ENCODE measurements around the gene RPS6KL1. TPM values are rescaled to one million over a fixed set of nuclear protein-coding genes. Genes with fewer than 3 reads are reported as not detected.

The RPS6KL1 gene, protein sequence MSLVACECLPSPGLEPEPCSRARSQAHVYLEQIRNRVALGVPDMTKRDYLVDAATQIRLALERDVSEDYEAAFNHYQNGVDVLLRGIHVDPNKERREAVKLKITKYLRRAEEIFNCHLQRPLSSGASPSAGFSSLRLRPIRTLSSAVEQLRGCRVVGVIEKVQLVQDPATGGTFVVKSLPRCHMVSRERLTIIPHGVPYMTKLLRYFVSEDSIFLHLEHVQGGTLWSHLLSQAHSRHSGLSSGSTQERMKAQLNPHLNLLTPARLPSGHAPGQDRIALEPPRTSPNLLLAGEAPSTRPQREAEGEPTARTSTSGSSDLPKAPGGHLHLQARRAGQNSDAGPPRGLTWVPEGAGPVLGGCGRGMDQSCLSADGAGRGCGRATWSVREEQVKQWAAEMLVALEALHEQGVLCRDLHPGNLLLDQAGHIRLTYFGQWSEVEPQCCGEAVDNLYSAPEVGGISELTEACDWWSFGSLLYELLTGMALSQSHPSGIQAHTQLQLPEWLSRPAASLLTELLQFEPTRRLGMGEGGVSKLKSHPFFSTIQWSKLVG
- 10.7 TPM for total RNA-seq

DNA sequence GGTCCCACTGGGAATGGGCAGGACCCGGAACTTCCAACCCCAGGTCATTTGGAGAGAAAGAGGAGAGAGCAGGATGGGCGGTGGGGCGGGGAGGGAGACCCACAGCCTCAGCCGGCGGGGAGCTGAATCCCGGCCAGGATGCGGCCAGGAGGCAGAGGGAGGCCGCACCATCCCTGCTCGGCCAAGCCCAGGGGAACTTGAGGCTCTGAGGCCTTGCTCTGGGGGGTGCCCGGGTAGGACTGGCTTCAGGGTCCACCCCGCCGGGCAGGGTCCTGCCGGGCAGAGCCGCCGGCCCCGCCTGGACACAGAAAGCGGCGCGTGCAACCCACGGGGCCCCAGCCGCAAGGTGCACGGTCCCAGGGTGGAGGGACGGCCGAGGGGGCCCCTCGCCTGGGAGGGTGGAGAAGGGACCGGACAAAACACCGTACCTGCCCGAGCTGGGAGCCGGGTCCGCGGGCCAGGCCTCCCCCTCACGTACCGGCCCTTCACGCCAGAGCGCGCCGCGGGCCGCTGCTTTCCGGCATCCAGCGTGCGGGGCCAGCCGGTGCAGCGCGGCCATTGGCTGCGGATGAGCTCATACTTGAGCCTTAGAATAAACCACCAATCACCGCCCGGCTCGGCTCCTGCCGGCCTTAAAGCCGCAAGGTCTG lies at the start of gene RPS6KL1:
Gene RPS6KL1 (minus strand): TSS at position 509 of the 650 bp plus-strand sequence. CDS start 1,719 bp downstream, outside the sequence.
- DNase-seq (ENCODE audit: low spot score) = peak; percentile 73

DNA sequence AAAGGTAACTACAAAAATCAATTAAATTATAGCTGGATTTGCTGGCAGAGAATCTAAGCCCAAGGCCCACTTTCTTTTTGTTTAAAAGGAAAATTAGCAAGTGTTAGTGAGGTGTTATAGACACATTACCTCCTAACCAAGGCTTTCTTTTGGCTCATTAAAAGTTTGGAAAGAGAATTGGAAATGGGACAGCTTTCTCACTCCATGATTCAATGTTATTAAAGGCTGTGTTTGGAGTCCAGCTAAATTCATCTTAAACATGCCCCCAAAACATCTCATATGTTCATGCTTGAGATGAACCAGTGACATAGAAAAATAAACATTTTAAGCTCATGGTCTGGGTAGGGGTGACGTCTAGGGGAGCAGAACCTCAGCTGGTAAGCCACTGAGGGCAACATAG lies 45.8 kb upstream of the RPS6KL1 start:
- no peak for DNase-seq (ENCODE audit: low spot score)

DNA sequence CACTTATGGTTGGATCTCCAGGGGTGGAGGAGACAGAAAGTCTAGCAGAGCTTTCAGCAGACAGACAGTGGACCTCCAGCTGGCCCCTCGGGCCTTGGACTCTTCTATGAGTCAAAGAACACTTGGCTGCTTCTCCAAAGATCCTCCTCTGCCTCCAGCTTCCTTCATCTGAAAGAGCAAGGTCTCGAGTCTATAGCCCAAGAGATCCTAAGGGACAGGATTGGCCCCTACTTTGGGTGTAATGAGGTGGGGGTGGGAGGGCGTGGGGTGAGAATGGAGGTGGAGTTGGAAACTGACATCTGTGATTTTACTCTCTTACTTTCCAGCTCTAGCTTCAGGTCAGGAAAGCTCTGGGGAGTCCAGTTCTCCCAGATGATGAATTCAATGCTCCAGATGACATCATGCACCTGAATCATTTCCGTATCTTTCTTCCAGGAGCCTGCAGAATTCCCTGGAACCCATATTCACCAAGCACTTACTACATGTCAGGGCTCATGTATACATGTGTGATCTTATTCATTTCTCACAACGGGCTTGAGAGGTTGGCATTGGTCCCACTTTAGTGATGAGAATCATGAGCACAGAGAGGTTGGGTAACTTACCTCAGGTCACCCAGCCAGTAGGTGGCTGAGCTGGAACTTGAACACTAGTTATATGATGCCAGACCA lies 42.6 kb upstream of the RPS6KL1 start:
- DNase-seq (ENCODE audit: low spot score) = no peak

DNA sequence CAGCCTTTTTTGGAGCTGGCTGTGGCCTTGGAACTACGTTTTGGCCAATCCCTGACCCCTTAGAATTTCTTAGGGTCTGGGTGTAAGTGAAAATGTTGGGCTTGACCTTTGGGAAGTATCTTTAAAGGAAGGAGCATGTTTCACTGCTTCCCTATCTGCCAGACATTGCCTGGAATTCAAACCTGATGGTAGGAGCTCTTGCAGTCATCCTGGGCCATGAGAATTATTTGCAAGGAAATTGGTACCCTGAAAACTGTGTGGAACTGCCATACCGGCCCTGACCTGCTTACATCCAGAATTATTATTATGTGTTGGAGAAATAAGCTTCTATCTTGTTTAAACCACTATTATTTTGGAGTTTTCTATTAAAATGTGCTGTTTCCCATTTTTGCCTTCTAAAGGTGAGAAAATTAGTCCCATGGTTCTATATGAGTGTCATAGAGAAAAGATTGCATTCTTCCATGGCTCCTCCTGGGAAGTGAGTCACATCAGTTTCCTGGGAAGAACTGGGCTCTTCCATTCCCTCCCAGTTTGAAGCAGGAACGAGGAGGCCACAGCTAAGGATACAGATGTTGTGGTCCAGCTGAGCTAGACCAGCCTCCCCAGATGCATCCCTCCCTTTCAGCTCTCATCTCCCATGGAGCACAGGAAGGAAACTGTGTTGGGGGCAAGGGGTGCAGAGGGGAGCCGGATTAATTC lies 41.9 kb upstream of the RPS6KL1 start:
- no peak for DNase-seq (ENCODE audit: low spot score)

DNA sequence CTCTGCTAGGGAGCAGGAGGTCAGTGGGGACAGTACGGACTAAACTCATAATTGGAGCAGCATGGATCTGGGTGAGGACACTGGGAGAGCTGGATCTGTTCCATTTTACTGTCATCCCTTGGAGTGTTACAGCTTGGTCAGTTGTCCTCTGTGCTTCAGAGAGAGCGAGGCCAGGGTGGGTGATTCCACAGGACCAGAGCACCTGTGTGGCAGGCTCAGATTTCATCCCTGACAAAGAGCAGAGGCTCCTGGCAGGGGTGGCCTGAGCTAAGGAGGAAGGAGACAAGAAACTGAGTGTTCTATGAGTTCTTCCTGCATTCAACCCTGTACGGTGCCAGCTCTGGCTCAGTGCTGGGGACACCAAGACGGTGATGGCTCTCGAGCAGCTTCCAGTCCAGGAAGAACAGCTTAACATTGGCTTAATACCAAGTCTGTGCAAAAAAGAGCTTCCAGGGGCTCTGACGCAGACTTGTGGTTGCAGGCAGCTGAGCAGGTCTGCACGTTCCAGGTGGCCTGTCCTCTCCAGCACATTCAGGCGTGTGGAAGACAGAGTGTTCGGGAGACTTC lies 40.7 kb upstream of the RPS6KL1 start:
- DNase-seq (ENCODE audit: low spot score) = no peak

DNA sequence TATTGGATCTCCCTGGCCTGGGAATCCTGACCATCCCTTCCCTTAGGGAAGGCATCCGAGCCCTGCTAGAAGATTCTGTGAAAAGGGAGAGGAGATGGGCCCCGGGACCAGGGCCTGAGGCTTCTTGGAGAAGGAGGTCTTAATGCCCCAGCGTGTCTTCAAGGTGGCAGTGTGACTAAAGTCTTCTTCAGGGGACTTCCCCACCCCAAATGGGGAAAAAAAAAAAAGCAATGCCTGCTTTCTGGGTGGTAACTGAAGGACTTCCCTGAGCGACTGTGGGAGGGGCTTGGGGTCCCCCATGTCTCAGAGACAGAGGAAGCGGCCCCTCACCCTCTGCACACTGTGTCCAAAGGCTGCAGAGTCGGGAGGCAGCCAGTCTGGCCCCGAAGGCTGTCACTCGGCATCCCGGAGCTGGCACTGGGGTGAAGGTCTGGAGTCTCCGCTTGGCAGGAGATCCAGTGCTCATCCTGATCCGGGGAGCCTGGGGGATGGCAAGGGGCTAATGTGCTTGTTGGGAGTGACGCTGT lies 40.2 kb upstream of the RPS6KL1 start:
- no peak for DNase-seq (ENCODE audit: low spot score)

DNA sequence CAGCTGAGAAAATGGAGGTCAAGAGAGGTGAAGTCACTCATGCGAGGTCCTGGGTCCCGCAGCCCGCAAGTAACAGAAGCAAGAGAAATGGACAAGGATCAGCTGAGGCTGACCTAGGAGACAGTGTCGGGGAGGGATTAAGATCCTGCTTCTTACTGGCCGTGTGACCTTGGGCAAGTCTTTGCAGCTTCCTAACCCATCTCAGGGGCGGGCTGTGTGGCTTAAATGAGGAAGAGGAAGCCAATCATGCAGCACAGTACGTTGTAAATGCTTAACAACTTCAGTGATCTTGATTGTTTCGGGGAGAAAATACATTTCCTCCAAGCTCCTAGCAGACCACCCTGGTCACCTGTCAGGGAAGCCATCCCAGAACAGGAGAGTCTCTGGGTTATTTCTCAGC lies 39.4 kb upstream of the RPS6KL1 start:
- no peak for DNase-seq (ENCODE audit: low spot score)

DNA sequence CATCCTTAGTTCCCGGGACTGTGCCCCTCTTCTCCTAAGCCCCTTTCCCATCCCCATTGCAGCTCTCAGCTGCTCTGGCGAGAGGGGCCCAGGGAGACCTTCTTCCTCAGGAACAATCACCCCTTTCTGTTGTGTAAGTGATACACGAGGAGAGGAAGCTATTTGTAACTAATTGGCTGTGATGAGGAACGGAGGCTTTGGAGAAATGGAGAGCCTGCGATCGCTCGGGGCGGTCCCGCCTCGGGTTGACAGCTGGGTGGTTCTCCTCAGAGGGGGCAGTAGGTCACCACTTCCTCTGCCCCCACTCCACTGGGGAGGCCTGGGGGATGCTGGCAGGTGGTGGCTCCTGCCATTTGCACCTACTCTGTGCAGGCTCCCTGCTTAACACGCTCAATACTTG lies 39.0 kb upstream of the RPS6KL1 start:
- no peak for DNase-seq (ENCODE audit: low spot score)

DNA sequence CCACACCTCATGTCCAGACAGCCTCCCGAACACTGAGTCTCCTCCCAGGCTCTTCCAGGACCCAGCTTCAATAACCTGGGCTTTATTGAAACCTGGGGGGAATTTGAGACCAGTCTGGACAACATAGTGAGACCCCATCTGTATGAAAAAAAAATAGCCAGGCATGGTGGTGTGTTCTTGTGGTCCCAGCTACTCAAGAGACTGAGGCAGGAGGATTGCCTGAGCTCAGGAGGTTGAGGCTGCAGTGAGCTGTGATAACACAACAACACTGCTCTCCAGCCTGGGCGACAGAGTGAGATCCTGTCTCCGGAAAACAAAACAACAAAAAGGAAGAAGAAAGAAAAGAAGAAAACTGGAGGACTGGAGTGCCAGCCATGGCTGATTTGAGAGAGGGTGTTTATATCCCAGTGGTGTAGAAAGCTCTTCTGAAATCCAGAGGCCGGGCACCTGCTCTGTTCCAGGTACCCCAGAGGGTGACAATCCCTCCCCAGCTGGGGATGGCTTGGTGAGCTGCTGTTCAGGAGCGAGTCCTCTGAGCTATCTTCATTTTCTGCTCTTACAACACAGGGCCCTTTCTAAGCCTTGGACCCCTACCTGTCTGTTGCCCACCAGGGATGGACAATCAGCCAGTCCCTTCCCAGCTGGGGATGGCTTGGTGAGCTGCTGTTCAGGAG lies 38.3 kb upstream of the RPS6KL1 start:
- no peak for DNase-seq (ENCODE audit: low spot score)

DNA sequence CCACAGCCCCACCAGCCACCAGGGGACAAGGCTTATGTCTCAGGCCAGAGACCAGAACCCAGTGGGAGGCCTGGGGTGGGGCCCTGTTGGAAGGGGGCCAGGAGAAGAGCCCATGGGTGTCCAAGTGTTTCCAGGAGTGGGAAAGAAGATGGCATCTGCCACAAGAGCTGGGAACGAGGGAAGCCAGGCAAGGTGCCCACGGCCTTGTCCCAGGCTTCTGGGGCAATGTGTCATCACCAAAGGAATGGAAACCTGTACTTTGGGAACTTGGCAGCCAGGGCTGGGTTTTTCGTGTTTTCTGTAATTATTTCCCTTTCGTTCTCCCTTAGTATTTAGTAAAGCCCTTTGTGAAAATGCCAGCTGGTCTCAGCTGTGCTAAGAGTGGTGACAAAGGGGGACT lies 37.7 kb upstream of the RPS6KL1 start:
- DNase-seq (ENCODE audit: low spot score) = no peak

DNA sequence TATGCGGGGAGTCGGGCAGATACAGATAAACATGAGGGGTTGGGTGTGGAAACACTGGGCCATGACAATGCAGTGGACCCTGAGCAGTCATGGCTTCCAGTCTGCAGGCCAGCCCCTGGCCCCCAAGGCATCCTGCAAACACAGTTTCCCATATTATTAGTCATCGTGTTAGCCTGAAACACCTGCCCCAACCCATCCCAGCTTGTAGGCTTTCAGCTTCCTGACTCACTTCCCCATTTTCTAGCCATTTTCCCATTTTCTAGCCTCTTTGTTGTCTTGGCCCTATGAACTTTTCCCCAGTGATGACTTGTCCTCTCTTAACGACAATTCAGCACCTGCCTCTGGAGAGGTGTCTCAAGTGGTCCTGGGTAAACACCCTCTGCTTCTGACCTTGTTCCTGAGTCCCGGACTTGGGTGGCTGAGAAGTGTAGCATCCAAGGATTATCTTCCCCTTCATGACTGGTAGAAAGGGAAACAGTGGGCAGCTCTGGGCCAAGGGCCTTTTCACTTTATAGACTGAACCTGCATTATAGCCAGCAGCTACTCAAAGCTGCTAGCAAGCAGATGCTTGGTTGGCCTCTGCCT lies 36.6 kb upstream of the RPS6KL1 start:
- DNase-seq (ENCODE audit: low spot score) = no peak

DNA sequence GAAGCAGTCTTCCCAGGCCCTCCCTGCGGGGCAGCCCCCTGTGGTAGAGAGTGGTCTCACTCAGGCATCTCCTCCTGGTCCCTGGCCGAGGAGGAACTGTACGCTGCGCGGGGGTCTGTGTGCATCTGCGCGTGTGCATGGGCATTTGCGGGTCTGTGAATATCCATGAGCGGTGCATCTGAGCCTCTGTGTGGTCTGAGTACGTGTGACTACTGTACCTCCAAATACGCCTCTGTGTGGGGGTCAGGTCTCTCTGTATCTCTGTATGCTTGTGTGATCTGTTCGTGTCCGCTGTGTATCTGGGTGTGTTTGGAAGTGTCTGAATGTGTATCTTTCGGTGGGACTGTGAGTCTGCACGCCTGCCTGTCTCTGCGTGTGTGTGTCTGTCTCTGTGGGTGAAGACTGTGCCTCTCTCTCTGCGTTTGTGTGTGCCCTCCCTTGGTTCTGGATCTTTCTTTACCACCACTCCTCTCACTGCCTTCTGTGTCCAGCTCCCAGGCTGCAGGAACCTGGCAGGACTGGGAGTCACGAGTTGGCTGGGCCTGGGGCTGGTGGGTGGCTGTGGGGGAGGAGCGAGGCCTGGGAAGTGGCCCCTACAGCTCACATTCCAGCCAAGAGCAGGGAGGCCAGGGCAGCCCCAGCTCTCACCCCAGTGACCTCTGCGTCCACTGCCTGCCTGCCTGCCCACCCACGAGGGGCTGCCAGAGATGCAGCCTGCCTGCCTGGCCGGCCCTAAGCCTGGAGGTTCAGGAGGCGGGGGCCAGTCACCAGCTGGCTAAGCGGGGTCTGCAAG lies 33.4 kb upstream of the RPS6KL1 start:
- DNase-seq (ENCODE audit: low spot score) = no peak

DNA sequence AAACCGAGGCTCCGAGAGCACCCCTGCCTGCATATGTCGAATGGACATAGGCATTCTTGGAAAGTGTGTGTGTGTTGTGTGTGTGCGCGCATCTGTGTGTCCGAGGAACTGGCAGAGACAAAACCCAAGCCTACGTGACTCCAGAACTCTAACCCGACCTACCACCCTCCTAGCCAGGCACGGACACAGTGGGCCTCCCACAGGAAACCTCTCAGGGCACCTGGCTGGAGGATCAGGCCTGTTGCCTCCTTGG lies 32.9 kb upstream of the RPS6KL1 start:
- DNase-seq (ENCODE audit: low spot score) = no peak

DNA sequence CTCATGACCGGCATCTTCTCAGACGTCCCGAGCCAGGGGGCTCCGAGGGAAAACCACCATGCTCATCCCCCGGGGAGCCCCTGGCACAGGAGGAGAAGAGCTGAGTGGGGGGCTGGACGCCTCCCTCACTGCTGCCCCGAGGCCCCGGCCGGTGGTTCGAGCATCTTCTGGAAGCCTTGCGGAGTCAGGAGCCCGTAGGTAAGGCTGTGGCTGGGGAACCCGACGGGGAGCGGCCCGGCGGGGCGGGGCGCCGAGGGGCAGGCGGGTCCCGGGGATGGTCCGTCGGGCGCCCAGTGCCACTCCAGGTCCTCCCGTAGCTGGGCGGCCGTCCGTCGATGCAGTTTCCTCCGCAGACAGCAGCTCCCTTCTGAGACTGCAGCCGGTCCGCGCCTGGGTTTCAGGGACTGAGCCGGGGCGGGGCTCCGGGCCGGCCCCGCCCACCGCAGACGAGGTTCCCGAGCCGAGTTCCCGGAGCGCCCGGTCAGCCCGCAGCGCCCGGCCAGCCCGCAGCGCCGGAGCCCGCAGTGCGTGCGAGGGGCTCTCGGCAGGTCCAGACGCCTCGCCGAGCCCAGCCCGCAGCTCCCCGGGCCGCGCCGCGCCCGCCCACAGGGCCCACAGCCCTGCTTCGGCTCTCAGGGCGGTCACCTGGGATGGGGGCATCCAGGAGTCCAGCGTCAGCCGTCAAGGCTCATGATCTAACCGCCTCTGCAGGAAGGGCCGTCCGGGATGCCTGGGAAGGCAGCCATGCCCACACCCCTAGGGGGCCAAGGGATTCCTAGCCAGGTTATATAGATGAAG lies 32.4 kb upstream of the RPS6KL1 start, which contains the start of gene PGF:
Gene PGF (minus strand): TSS at position 369 of the 798 bp plus-strand sequence. CDS start 355 bp downstream, at position 14.
- no peak for DNase-seq (ENCODE audit: low spot score)

DNA sequence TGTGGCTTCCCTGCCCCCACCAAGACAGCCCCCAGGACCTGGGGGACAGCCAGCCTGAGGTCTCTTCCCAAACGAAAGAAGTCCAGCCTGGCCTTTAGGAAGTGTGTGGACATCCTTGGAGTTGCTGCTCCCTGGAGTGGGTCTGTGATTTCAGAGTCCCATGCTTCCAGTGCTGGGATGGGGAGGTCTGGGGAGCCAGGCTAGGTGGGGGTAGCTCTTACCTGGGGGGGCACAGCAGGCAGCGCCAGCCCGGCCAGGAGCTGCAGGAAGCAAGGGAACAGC lies 31.8 kb upstream of the RPS6KL1 start:
- no peak for DNase-seq (ENCODE audit: low spot score)

DNA sequence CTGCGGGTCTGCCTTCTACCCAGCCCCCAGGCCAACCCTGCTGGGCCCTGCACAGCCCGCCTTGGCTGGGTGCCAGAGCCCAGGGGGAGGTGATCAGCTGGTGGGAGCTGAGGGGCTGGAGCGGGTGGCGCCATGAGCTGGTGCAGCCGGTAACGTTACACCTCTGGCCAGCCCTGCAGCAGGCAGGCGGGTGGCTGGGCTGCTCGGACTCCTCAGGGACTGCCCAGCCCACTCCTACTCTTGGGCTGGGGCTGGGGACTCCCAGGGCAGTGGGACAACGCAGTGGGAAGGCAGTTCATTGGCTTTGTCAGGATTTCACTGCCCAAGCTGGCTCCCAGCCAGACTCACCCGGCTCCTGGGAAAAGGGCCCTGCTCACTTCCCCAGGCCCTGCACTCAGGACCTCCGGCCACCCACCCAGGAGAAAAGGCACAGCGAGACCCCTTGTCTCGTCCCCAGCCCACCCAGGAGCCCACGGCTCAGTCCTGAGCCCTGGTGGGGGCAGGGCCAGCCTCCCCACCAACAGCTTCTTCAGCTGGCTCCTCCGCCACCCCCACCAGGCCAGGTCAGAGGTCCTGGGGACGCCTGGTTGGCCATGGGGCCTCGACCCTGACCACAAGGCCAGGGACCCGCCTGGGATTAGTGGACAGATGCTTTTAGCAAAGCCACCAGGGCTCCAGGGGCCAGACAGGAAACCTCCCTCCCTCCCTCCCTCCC lies 31.3 kb upstream of the RPS6KL1 start:
- no peak for DNase-seq (ENCODE audit: low spot score)

DNA sequence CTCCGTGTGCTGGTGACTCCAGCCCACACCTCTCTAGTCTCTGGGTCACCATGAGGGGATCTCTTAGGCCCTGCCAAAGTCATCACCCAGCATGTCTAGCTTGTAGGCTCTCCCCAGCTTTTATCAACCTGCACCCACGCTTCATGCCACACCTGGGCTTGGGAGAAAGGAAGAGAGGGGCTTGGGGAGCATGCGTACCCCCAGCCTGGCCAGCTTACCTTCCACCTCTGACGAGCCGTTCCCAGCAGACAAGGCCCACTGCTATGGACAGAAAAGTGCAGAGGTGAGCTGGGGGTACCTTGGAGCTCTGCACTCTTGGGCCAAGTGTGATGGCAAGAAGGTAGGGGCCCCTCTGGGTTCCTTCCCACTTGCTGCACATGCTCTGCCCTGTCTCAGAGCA lies 30.6 kb upstream of the RPS6KL1 start:
- DNase-seq (ENCODE audit: low spot score) = no peak

DNA sequence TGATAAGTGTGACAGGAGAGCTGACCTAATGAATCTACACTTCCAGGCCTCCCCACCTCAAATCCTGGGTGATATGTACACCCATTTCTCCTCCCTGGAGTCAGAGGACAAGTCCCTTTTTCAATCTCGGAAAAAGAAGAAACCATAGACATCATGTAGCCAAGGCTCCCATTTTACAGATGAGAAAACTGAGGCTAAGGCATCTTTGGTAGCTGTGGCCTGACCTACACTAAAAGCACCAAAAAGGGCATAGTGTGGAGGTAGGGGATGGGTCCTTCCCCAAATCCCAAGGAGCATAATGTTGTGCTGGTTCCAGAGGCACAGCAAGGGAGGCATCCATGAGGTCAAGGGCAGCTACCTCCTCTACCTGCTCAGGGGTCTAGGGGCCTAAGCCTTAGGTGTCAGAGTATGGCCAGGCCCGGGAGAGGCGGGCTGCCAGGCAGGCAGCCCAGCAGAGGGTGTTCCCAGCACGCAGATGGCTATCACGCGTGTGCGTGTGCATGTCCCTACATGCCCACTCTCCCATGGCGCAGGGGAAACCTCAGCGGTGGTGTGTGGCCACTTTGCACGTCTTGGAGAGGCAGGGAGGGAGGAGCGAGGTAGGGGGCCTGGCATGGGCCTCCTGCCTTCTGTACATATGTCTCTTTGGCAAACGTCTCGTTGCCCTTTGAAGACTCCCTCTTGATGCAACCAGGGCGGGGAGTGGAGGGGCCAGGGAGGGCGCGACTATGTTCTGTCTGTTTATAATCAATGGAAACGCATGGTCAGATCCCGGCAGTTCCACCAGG lies 29.8 kb upstream of the RPS6KL1 start:
- peak; percentile 73 for DNase-seq (ENCODE audit: low spot score)

Data from ureter (tissue), 1 donor.